HepG2 (cell line): ENCODE results near the gene CDSN. TPM values are rescaled to one million over a fixed set of nuclear protein-coding genes. Genes with fewer than 3 reads are reported as not detected.

Source experiments
- ATF3 ChIP-seq: sonication (generic); formaldehyde crosslinking; IDR thresholded peaks from 2 replicates; pipeline ENCODE4 v1.4.0; 2020; ENCODE audit warnings: missing genetic modification reagents
- FOXO1 ChIP-seq: sonication (generic); formaldehyde crosslinking; IDR thresholded peaks from 2 replicates; pipeline ENCODE4 v1.4.0; 2020; ENCODE audit warnings: missing genetic modification reagents
- FOXO4 ChIP-seq: sonication (generic); formaldehyde crosslinking; conservative IDR thresholded peaks from 2 replicates; pipeline ENCODE4 v1.8.1; 2023; ENCODE audit warnings: missing genetic modification reagents
- GLI4 ChIP-seq: sonication (generic); formaldehyde crosslinking; IDR thresholded peaks from 2 replicates; pipeline ENCODE4 v1.5.1; 2020; ENCODE audit warnings: missing genetic modification reagents, mild to moderate bottlenecking, moderate library complexity, borderline replicate concordance
- HDAC2 ChIP-seq: sonication (generic); formaldehyde crosslinking; IDR thresholded peaks from 2 replicates; pipeline ENCODE4 v1.4.0; 2020; ENCODE audit warnings: missing genetic modification reagents
- HOXA7 ChIP-seq: sonication (generic); formaldehyde crosslinking; IDR thresholded peaks from 2 replicates; pipeline ENCODE4 v1.8.1; 2022; ENCODE audit warnings: mild to moderate bottlenecking, missing genetic modification reagents, moderate library complexity
- IKZF1 ChIP-seq: fragments of 450-650 bp; IDR thresholded peaks from 2 replicates; pipeline ENCODE4 v1.7.1; 2016
- IRF9 ChIP-seq: sonication (generic); formaldehyde crosslinking; IDR thresholded peaks from 2 replicates; pipeline ENCODE4 v1.8.0; 2022; ENCODE audit warnings: missing genetic modification reagents, mild to moderate bottlenecking, borderline replicate concordance
- KDM1A ChIP-seq: IDR thresholded peaks from 2 replicates; pipeline ENCODE4 v1.6.1; 2016; ENCODE audit warnings: missing compliant biosample characterization
- KLF13 ChIP-seq: sonication (generic); formaldehyde crosslinking; IDR thresholded peaks from 2 replicates; pipeline ENCODE4 v1.4.0; 2020; ENCODE audit warnings: mild to moderate bottlenecking, missing genetic modification reagents
- KMT2A ChIP-seq: sonication (generic); formaldehyde crosslinking; IDR thresholded peaks from 2 replicates; pipeline ENCODE4 v1.4.0; 2020; ENCODE audit warnings: missing genetic modification reagents
- MED13 ChIP-seq: sonication (generic); formaldehyde crosslinking; IDR thresholded peaks from 2 replicates; pipeline ENCODE4 v1.5.0; 2020; ENCODE audit warnings: missing genetic modification reagents
- MIXL1 ChIP-seq: IDR thresholded peaks from 2 replicates; pipeline ENCODE4 v1.6.1; 2016
- NFE2L2 ChIP-seq: fragments of 150-350 bp; IDR thresholded peaks from 2 replicates; pipeline ENCODE4 v1.6.1; 2014; ENCODE audit warnings: low read length
- PHF20 ChIP-seq: sonication (generic); formaldehyde crosslinking; IDR thresholded peaks from 2 replicates; pipeline ENCODE4 v1.5.0; 2020; ENCODE audit warnings: mild to moderate bottlenecking, missing genetic modification reagents
- SALL1 ChIP-seq: sonication (generic); formaldehyde crosslinking; IDR thresholded peaks from 2 replicates; pipeline ENCODE4 v1.8.0; 2022; ENCODE audit warnings: mild to moderate bottlenecking, missing genetic modification reagents
- SMAD1 ChIP-seq: sonication (generic); formaldehyde crosslinking; IDR thresholded peaks from 2 replicates; pipeline ENCODE4 v1.4.0; 2020; ENCODE audit warnings: missing genetic modification reagents, low read depth, mild to moderate bottlenecking, borderline replicate concordance
- ZMYM3 ChIP-seq: sonication (generic); formaldehyde crosslinking; IDR thresholded peaks from 2 replicates; pipeline ENCODE4 v1.5.1; 2020; ENCODE audit warnings: mild to moderate bottlenecking, missing genetic modification reagents
- ZNF101 ChIP-seq: sonication (generic); formaldehyde crosslinking; IDR thresholded peaks from 2 replicates; pipeline ENCODE4 v1.4.0; 2020; ENCODE audit warnings: mild to moderate bottlenecking, low read depth, missing genetic modification reagents, borderline replicate concordance
- ZNF225 ChIP-seq: sonication (generic); formaldehyde crosslinking; IDR thresholded peaks from 2 replicates; pipeline ENCODE4 v1.4.0; 2020; ENCODE audit warnings: mild to moderate bottlenecking, missing genetic modification reagents
- ZNF550 ChIP-seq: sonication (generic); formaldehyde crosslinking; IDR thresholded peaks from 2 replicates; pipeline ENCODE4 v1.4.0; 2020; ENCODE audit warnings: mild to moderate bottlenecking, missing genetic modification reagents, borderline replicate concordance
- ZNF672 ChIP-seq: sonication (generic); formaldehyde crosslinking; IDR thresholded peaks from 2 replicates; pipeline ENCODE4 v1.8.1; 2022; ENCODE audit warnings: missing genetic modification reagents
- ZNF788 ChIP-seq: sonication (generic); formaldehyde crosslinking; IDR thresholded peaks from 2 replicates; pipeline ENCODE4 v1.5.0; 2020; ENCODE audit warnings: mild to moderate bottlenecking, missing genetic modification reagents, borderline replicate concordance
- ZNF839 ChIP-seq: sonication (generic); formaldehyde crosslinking; IDR thresholded peaks from 2 replicates; pipeline ENCODE4 v1.4.0; 2020; ENCODE audit warnings: missing genetic modification reagents, mild to moderate bottlenecking, borderline replicate concordance
- polyA plus RNA-seq, 8 experiments: library from polyadenylated mRNA; depleted of rRNA in 3 of 8; stranded (reverse) in 7 of 8; unstranded in 1 of 8; fragments of >200 nt; fragmentation: Illumina TruSeq in 4 of 8; extraction: Trizol in 4 of 8; gene quantifications; 2 replicates each; pipeline versions ENCODE4 v1.2.1 to v1.2.3, GENCODE V29; 2011 to 2016; ENCODE audit warnings: low read depth in 4 of 8, missing spikeins in 1 of 8, mixed read lengths in 1 of 8; ENCODE audit not compliant: insufficient read depth in 1 of 8
- total RNA-seq, 5 experiments: library from RNA; depleted of rRNA; stranded (reverse); fragments of >200 nt; fragmentation: Illumina TruSeq; extraction: Trizol; gene quantifications; 2 replicates each; pipeline ENCODE4 v1.2.3, GENCODE V29; 2016; ENCODE audit warnings: low read depth in 1 of 5
- TF ChIP-seq, protein P1 (sequence below), 2 experiments: sonication (generic) in 1 of 2; formaldehyde crosslinking in 1 of 2; IDR thresholded peaks; 2 replicates each; pipeline versions ENCODE4 v1.5.1 to v1.6.1; 2011 to 2020; ENCODE audit warnings: borderline replicate concordance in 1 of 2, low read depth in 1 of 2, low read length in 1 of 2, mild to moderate bottlenecking in 1 of 2, missing genetic modification reagents in 1 of 2, moderate library complexity in 1 of 2
- TF ChIP-seq, protein P2 (sequence below): IDR thresholded peaks from 2 replicates; pipeline ENCODE4 v1.6.1; 2018; ENCODE audit warnings: missing genetic modification reagents, mild to moderate bottlenecking, missing compliant biosample characterization

CDSN gene
- total and polyA plus RNA-seq, 2 of the 13 experiments (the other 11 are each of a cell fraction or from before 2014, with no cell fraction given): not detected

- TF ChIP-seq ZNF225 (CRISPR knock-in tag) (no peak), NFE2L2 (no peak), FOXO1 (no peak), SALL1 (peak; percentile 50; the same call in 1 of the 2 replicates), PHF20 (no peak), SMAD1 (CRISPR knock-in tag) (no peak), ZNF839 (CRISPR knock-in tag) (no peak), ZNF101 (CRISPR knock-in tag) (no peak), IRF9 (CRISPR knock-in tag) (no peak), HDAC2 (CRISPR knock-in tag) (peak; percentile 22; the same call in 1 of the 2 replicates), ZNF550 (CRISPR knock-in tag) (no peak), KMT2A (CRISPR knock-in tag) (no peak), GLI4 (CRISPR knock-in tag) (no peak), IKZF1 (no peak), HOXA7 (CRISPR knock-in tag) (no peak), MIXL1 (CRISPR knock-in tag) (0 out of 2 replicates have a peak, but pooled peaks have one; percentile 35), ZNF788 (no peak), ATF3 (CRISPR knock-in tag) (no peak), FOXO4 (CRISPR knock-in tag) (0 out of 2 replicates have a peak, but pooled peaks have one; percentile 61), ZNF672 (no peak), MED13 (CRISPR knock-in tag) (no peak), ZMYM3 (no peak), KLF13 (CRISPR knock-in tag) (no peak), KDM1A (CRISPR knock-in tag) (no peak)
- TF ChIP-seq, protein P1, sequence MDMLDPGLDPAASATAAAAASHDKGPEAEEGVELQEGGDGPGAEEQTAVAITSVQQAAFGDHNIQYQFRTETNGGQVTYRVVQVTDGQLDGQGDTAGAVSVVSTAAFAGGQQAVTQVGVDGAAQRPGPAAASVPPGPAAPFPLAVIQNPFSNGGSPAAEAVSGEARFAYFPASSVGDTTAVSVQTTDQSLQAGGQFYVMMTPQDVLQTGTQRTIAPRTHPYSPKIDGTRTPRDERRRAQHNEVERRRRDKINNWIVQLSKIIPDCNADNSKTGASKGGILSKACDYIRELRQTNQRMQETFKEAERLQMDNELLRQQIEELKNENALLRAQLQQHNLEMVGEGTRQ (IDR thresholded peaks at IDR 0.05; ENCODE audit: low read depth, low read length): no peak
- TF ChIP-seq, protein P1 (CRISPR knock-in tag; IDR thresholded peaks at IDR 0.05; ENCODE audit: borderline replicate concordance): no peak
- TF ChIP-seq, protein P2, sequence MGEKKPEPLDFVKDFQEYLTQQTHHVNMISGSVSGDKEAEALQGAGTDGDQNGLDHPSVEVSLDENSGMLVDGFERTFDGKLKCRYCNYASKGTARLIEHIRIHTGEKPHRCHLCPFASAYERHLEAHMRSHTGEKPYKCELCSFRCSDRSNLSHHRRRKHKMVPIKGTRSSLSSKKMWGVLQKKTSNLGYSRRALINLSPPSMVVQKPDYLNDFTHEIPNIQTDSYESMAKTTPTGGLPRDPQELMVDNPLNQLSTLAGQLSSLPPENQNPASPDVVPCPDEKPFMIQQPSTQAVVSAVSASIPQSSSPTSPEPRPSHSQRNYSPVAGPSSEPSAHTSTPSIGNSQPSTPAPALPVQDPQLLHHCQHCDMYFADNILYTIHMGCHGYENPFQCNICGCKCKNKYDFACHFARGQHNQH: peak; percentile 85; the same call in 1 of the 2 replicates
Observed at GRCh38 chr6:31068669-31069340, 51.4 kb downstream of the CDSN start (continued).
